Germinal center (tissue), 1 donor: ENCODE measurements around the gene TDRD10.

Source experiments
- DNase-seq: peaks from one replicate; pipeline ENCODE4 v3.0.0; 2012; ENCODE audit warnings: mixed read lengths, low spot score

Gene TDRD10

DNA sequence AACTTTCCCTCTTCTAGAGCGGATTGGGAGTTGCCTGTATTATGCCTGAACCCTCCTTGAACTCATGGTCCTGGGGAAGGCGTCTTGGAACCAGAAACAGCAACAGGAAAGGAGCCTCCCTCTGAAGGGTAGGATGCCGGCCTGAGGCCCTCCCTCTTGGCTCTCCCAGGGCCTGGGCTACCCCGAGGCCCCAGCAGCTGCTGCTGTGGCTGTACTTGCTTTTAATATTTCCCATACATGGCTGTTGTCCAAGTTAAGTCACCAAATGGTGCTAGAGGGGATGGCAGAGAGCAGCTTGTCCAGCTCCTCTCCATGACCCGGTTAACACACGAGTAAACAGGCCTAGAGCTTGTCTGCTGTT lies 76.0 kb downstream of the TDRD10 start:
- no peak for DNase-seq

DNA sequence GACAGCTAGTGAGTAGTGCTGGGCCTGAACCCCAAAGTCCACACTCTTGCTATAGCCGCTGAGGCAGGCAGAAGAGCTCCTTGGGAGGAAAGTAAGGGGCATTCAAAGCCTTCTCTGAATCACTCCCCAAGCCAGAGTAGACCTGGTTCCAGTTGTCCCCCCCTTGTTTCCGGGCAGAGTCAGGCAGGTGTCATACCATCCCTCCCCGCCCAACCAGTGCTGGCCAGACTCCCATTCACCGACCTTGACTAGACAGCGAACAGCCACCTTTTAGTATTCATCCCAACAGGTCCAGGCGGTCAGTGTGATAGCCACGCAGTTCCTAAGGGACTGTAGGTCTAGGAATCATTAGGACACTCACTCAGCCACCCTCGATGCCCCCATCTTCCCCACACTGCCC lies 77.4 kb downstream of the TDRD10 start:
- no peak for DNase-seq

DNA sequence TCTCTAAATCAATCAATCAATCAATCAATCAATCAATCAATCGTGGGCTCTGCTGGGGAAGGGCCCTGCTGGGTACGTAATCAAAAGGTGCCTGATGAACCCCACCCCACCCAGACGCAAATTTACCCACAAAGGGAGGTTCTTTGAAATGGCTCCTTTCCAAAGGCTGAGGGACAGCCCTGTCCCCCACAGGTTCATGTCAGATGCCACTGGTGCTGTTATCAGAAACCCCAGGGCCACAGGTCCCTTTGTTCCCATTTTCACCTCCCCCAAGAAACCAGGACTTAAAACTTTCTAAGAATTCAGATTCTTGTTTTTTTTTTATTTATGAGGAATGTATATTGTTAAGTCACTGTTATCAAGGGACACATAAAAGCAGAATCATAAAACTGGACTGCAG lies 79.7 kb downstream of the TDRD10 start:
- no peak for DNase-seq

DNA sequence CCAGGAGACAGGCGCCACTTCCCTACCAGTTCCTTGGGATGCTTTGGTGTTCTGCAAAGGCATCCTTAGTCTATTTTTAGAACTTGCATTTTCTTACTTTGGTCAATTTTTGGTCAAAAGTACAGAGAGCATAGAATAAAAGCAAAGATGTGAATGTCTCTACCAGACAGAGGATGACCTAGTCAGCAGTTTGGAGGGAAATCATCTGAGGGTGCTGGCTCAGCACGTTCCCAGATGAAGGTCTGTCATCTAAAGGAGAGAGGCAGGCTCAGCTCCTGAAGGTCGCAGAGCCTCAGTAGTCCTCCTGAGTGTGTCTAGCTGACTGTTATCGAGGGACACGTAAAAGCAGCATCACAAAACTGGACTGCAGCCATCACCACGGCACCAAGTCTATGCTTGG lies 80.9 kb downstream of the TDRD10 start:
- no peak for DNase-seq

DNA sequence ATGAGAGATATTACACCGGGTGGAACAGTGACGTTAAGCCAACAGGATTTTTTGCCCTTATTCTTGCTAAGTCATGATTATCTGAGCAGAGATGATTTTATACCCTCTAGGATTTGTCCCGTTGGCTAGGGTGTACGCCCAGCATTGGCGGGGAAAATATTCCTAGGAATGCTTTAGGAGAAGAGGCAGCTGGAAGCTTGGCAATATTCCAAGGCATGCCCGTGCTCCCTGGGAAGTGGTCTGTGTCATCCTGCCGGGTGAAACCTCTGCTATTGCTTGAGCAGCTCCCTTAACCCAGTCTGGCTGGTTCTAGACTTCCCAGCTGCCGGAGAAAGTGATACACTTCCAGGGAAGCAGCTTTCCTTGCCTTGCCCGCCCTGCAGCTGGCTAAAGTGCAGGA lies 81.8 kb downstream of the TDRD10 start:
- no peak for DNase-seq

DNA sequence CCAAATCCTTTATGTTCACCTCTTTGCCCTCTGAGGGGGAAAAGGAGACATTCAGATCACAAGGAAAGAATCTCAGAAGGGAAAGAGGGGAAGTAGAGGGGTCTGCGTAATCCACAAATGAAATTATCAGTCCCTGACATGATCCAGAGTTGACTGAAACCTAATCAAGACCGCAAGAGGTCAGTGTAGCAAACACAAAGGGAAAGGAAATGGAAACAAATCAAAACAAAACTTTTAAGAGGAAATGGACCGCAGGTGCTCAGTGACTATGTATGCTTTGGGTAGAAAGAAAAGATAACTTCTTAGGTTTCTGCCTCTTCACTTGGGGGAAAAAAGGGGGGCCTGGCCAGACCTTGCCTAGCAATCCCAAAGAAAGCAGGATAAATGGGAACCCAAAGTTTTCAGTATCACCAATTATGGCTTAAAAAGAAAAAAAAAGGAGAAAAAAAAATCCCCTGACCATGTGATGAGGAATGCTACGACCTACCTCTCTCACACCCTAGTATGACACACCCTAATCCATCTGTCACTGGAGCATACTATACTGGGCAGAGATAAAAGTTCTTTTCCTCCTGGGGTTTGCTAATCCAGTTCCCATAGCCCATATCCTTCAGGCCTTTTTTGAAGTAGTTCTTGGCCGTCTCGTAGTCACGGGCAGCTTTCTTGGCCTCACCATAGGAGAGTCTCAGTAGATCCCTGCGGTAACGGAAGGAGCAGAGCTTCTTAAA lies 82.4 kb downstream of the TDRD10 start:
- DNase-seq, result no peak

DNA sequence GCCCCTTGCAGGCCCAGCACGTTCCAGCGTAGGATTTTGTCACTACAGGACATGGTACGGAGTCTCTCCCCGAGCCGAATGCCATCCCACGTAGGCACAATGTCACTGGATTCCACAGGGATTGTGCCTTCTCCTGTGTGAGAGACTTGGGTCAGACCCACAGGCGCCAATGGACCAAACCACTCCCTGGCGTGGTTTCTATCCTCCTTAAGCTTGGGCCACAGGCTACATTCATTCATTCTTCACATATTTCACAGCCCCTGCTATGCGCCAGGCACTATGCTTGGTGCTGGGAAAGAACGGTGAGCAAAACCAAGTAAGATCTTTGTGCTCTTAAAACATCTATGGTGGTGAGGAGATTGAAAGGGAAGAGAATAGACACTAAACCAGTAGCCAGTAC lies 84.2 kb downstream of the TDRD10 start:
- no peak for DNase-seq

DNA sequence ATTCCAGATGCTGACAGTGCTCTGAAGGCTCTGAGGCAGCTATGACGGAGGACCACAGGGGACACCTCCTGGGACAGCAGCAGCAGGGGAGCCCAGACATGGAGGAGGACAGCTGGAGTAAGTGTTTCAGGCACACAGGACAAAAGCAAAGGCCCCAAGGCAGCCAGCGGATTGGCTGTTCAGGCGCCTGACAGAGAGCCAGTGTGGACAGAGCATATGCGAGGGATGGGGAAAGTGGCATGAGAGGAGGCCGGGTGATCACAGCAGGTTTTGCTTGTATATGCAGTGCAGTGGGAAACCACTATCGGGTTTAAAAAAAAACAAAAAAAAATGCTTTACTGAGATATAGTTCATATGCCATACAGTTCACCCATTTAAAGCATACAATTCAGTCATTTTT lies 84.6 kb downstream of the TDRD10 start:
- no peak for DNase-seq

DNA sequence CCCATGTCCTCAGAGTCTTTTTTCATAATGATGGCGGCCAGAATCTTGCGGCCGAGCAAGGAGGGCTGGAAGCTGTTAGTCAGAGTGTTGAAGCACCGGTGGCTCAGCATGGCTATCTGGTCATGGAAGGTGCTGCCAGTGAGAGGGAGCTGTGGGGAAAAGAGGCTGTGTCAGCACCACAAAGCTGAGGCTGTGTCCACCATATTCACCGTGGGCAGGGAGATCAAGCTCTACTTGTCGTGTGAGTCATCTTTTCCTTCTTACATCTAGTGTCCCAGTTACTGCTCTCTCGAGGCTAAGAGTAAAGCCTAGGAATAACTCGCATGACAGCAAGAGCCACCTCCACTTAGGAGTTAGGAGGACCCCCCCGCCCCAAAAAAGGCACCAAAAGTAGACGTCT lies 87.8 kb downstream of the TDRD10 start:
- DNase-seq, result no peak

DNA sequence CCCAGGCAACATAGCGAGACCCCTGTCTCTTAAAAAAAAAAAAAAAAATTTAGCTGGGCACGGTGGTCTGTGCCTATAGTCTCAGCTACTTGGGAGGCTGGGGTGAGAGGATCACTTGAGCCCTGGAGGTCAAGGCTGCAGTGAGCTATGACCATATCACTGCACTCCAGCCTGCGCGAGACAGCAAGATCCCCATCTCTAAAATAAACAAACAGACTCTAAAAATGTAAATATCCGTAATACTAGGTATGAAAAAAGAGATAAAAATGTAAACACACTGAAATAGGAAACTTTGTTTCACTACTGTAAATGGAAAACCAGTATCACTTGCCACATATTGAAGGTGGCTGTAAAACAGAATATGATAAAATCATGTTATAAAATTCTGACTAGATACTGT lies 88.7 kb downstream of the TDRD10 start:
- no peak for DNase-seq

DNA sequence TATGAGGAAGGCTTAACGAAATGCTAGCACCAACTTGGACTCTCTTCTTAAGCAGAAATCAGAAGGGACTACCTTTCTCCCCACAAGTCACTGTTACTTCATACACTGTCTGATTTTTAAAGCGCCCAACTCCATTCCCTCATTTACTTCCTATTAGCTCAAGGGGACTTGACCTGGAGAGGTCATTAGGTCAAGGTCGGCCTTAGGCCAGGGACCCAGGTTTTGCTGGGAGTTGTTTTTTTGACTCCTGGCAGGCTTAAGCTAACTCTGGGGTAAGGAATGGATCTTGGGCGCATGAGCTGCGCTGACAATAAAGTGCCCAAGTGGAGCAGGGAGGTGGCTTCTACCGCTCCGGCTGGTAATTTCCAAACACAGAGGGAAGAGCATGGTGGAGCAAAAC lies 89.2 kb downstream of the TDRD10 start:
- no peak for DNase-seq

DNA sequence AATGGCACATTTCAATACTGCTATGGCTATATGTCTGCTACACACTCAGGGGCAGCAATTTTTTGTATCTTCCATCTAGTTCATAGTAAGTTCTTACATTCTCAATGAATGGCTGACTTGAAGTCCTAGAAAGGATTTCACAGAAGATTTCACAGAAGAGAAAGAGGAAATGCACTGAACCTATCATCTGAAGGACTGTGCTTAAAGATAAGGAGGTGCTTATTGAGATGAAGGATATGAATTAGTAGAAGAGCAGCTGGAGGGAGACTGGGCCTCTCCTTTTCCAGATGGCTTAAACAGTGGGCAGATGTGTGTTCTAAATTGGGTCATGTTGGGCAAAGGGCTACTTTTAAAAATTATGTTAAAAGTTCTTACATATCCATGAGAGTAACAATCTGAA lies 91.4 kb downstream of the TDRD10 start:
- DNase-seq, result no peak

DNA sequence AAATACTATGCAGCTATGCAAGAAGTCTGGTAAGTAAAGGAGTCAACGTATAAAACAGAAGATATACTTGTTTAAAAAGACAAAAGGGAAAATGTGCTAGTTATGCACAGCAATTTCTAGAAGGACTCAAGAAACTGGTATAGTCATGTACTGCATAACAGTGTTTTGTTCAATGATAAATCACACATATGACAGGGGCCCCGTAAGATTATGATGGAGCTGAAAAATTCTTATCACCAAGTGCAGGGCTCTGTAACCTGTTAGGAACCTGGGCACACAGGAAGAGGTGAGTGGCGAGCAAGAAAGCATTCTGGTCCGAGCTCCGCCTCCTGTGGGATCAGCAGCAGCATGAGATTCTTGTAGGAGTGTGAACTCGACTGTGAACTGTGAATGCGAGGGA lies 92.8 kb downstream of the TDRD10 start:
- no peak for DNase-seq

DNA sequence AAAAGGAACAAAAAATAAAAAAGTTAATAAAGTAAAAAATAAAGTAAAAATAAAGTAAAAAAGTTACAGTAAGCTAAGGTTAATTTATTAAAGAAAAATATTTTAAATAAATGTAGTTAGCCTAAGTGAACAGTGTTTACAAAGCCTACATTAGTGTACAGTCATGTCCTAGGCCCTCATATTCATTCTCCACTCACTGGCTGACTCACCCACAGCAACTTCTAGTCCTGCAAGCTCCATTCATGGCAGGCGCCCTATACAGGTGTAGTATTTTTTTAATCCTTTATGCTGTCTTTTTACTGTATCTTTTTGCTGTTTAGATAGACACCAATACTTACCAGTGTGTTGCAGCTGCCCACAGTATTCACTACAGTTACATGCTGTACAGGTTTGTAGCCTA lies 93.6 kb downstream of the TDRD10 start:
- no peak for DNase-seq
